GM12878 (cell line): ENCODE measurements around the gene EIF4H. TPM values are rescaled to one million over a fixed set of nuclear protein-coding genes. Genes with fewer than 3 reads are reported as not detected.
A peak's percentile ranks its signal among the peaks of the same experiment; 100 is the strongest.

Experiments used
- ATAC-seq: fragments of 200-7000 bp; cut with Tn5 transposase; 3 replicates; pipeline ENCODE4 v1.9.1; 2020; ENCODE audit warnings: mild to moderate bottlenecking, moderate library complexity
- BruUV-seq: library from RNA; stranded (reverse); fragments of 400-500 nt; replicated peaks from 2 replicates; lab custom pipeline; 2021; lab: Mats Ljungman, UMichigan
- CTCF ChIA-PET: fragments of 300-600 bp; sonication (Branson Sonifier 250); formaldehyde crosslinking; extraction: SDS; loops from one replicate; lab custom pipeline; 2021; ENCODE audit warnings: inconsistent platforms; lab: Yijun Ruan, JAX
- POLR2A ChIA-PET: fragments of 350-600 bp; formaldehyde crosslinking; extraction: SDS; loops from one replicate; lab custom pipeline; 2021; ENCODE audit warnings: inconsistent platforms; lab: Charles Lee
- RAD21 ChIA-PET: fragments of 300-600 bp; sonication (Branson Sonifier 250); formaldehyde crosslinking; loops from one replicate; lab custom pipeline; 2023; ENCODE audit warnings: antibody characterized with exemption; ENCODE audit not compliant: unreplicated experiment; lab: Charles Lee
- SMC1A ChIA-PET: fragments of 300-600 bp; sonication (Branson Sonifier 250); formaldehyde crosslinking; loops from one replicate; lab custom pipeline; 2023; ENCODE audit not compliant: unreplicated experiment, uncharacterized antibody; lab: Charles Lee
- DNase-seq: peaks from one replicate; pipeline ENCODE4 v3.0.0-alpha.2; 2011; ENCODE audit warnings: low read depth, low spot score
- FAIRE-seq: peaks from 3 replicates; lab custom pipeline; 2011; peaks lifted over from hg19 to GRCh38; lab: Jason Lieb, UNC
- H2AFZ ChIP-seq: 2 replicates; pipeline ENCODE4 v1.6.0; 2011; ENCODE audit warnings: low read depth, low read length, control low read depth; ENCODE audit not compliant: control insufficient read depth
- H3K27ac ChIP-seq: 2 replicates; pipeline ENCODE4 v1.5.1; 2011; ENCODE audit warnings: control low read depth; ENCODE audit not compliant: control insufficient read depth, insufficient read depth
- H3K27me3 ChIP-seq, 2 experiments: replicated peaks in 1 of 2; 2 replicates each; pipeline versions ENCODE4 v1.6.0 to v1.6.1; 2011; ENCODE audit warnings: low read length in 1 of 2; ENCODE audit not compliant: control insufficient read depth in 2 of 2, insufficient read depth in 2 of 2
- H3K36me3 ChIP-seq, 2 experiments: 2 replicates each; pipeline ENCODE4 v1.5.1; 2011; ENCODE audit warnings: low read length in 1 of 2; ENCODE audit not compliant: control insufficient read depth in 2 of 2, insufficient read depth in 2 of 2
- H3K4me1 ChIP-seq: 2 replicates; pipeline ENCODE4 v1.6.1; 2011; ENCODE audit warnings: mild to moderate bottlenecking, low read length, moderate library complexity, mixed read lengths; ENCODE audit not compliant: control insufficient read depth, insufficient read depth
- H3K4me2 ChIP-seq: 2 replicates; pipeline ENCODE4 v1.6.0; 2011; ENCODE audit warnings: control low read depth; ENCODE audit not compliant: control insufficient read depth, insufficient read depth
- H3K4me3 ChIP-seq: fragments of 200-600 bp; sonication (generic); 2 replicates; pipeline ENCODE4 v1.5.1; 2016
- H3K79me2 ChIP-seq: 2 replicates; pipeline ENCODE4 v1.6.0; 2011; ENCODE audit warnings: low read length; ENCODE audit not compliant: control insufficient read depth, insufficient read depth
- H3K9ac ChIP-seq: 2 replicates; pipeline ENCODE4 v1.8.0; 2011; ENCODE audit warnings: low read length, control low read depth, mixed read lengths; ENCODE audit not compliant: control insufficient read depth, insufficient read depth
- H3K9me3 ChIP-seq: replicated peaks from 3 replicates; pipeline ENCODE4 v1.5.1; 2011; ENCODE audit warnings: mild to moderate bottlenecking, low read length; ENCODE audit not compliant: control insufficient read depth, insufficient read depth
- H4K20me1 ChIP-seq: 2 replicates; pipeline ENCODE4 v1.6.0; 2011; ENCODE audit not compliant: control insufficient read depth, insufficient read depth
- BCL11A ChIP-seq: IDR thresholded peaks from 2 replicates; pipeline ENCODE4 v1.6.1; 2011; ENCODE audit warnings: low read depth, low read length
- ESRRA ChIP-seq: IDR thresholded peaks from 2 replicates; pipeline ENCODE4 v1.6.1; 2012; ENCODE audit warnings: mild to moderate bottlenecking, low read length, improper control_type of control experiment
- GATAD2B ChIP-seq: fragments of 450-650 bp; conservative IDR thresholded peaks from 2 replicates; pipeline ENCODE4 v1.6.1; 2017; ENCODE audit warnings: low read depth, mild to moderate bottlenecking, moderate library complexity
- KLF5 ChIP-seq: fragments of 450-650 bp; IDR thresholded peaks from 2 replicates; pipeline ENCODE4 v1.6.1; 2014; ENCODE audit warnings: mild to moderate bottlenecking; ENCODE audit not compliant: partially characterized antibody
- NFYB ChIP-seq: IDR thresholded peaks from 2 replicates; pipeline ENCODE4 v1.6.1; 2011; ENCODE audit warnings: low read depth, mild to moderate bottlenecking, low read length, improper control_type of control experiment, moderate library complexity; ENCODE audit not compliant: insufficient read depth
- RB1 ChIP-seq: fragments of 450-650 bp; formaldehyde crosslinking; IDR thresholded peaks from 2 replicates; pipeline ENCODE4 v1.6.1; 2017; ENCODE audit warnings: mild to moderate bottlenecking, borderline replicate concordance
- SMAD5 ChIP-seq: IDR thresholded peaks from 2 replicates; pipeline ENCODE4 v1.6.1; 2016; ENCODE audit warnings: antibody characterized with exemption, low read depth
- WGBS: methylation state at CpG from one replicate; pipeline ENCODE4 v1.1.6; 2016; ENCODE audit warnings: low lambda C conversion rate; ENCODE audit not compliant: insufficient replicate concordance, insufficient coverage; ENCODE audit errors: missing lambda C conversion rate; 5-methylcytosine and 5-hydroxymethylcytosine counted together
- in situ Hi-C: fragments of 300-500 bp; cut with MboI; formaldehyde crosslinking; loops from 9 replicates; pipeline ENCODE4 v1.14.3; 2018; ENCODE audit warnings: mixed read lengths
- intact Hi-C: fragments of 100-400 bp; cut with micrococcal nuclease; formaldehyde crosslinking; loops from one replicate; pipeline ENCODE4 v1.14.2; 2022; ENCODE audit not compliant: unreplicated experiment
- polyA plus RNA-seq, 11 experiments: library from polyadenylated mRNA; depleted of rRNA in 4 of 11; unstranded in 6 of 11; stranded (reverse) in 5 of 11; fragments of >200 nt; fragmentation: Nextera tagmentation in 4 of 11; fragmentation: Illumina TruSeq in 1 of 11; extraction: Ambion mirVana in 4 of 11; extraction: Trizol in 1 of 11; gene quantifications; 1 replicate in 1 of 11; 2 replicates in 10 of 11; pipeline versions ENCODE4 v1.2.1 to v1.2.3, GENCODE V29; 2011 to 2016; ENCODE audit warnings: inconsistent platforms in 2 of 11, missing spikeins in 2 of 11, low read depth in 1 of 11
- total RNA-seq, 4 experiments: library from RNA; depleted of rRNA in 3 of 4; stranded (reverse); fragments of >200 nt in 3 of 4; fragmentation: Illumina TruSeq in 1 of 4; extraction: Trizol in 1 of 4; gene quantifications; 2 replicates each; pipeline versions ENCODE4 v1.2.1 to v1.2.3, GENCODE V29; 2013 to 2021
- TF ChIP-seq, protein P1 (sequence below): fragments of 450-650 bp; IDR thresholded peaks from 2 replicates; pipeline ENCODE4 v1.6.1; 2017; ENCODE audit warnings: antibody characterized with exemption, mild to moderate bottlenecking, moderate library complexity

EIF4H gene
- total and polyA plus RNA-seq, 10 of the 15 experiments (the other 5 are each of a cell fraction or from before 2014, with no cell fraction given), result 9.9 to 443 (median 258) TPM

DNA sequence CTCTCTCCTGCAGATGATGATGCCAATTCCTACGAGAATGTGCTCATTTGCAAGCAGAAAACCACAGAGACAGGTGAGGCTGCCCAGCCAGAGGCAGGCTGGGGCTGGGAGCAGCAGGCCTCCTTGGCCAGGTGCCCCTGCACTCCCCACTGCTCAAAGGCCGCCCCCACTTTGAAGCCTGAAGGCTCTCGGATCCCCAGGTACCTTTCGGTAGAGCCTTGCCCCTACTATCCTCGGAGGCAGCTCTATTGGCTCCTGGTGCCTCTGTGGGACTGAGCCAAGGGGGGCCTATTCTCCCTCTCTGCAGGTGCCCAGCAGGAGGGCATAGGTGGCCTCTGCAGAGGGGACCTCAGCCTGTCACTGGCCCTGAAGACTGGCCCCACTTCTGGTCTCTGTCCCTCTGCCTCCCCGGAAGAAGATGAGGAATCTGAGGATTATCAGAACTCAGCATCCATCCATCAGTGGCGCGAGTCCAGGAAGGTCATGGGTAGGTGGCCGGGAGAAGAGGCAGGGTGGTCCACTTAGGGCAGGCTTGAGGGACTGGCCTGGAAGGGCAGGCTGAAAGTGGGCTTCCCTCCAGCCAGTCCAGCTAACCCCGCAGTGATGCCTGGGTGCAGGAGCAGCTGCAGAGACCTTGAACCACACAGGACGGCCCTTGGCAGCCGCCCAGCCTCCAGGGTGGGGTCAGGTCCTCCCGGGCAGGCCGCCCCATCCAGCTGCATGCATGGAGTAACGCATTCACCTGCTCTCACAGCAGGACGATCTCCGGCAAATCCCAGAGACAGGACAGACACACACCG, 49.8 kb downstream of the EIF4H start:
- Histone ChIP-seq H4K20me1 (no peaks in the 10 kb centered on the region), H3K4me2 (no peak overlapping the region), H3K27ac (no peak overlapping the region), H3K79me2 (peaks cover 6% of the 10 kb centered on the region), H2AFZ (no peak overlapping the region), H3K4me3 (no peak overlapping the region), H3K27me3 (no peaks in the 10 kb centered on the region), H3K4me1 (peaks cover 14% of the 10 kb centered on the region), H3K36me3 (peaks cover 30 to 39% of the 10 kb centered on the region in 2 experiments), H3K9ac (no peak overlapping the region), H3K9me3 (no peaks in the 10 kb centered on the region; the same call in 2 of the 3 replicates)
- 86% methylated on average over 18 of the region's 18 CpGs for WGBS
- FAIRE-seq (no peak), ATAC-seq (no peak), DNase-seq (no peak)
- ChIA-PET POLR2A (interaction anchor here (0.8 to 0.9 kb wide), 2 partner anchors 18 to 71 kb away, joined by 3 to 4 read pairs; no protein-coding TSS in a partner anchor), SMC1A (interaction anchor here (0.7 to 1.4 kb wide), 3 partner anchors 12 to 50 kb away, joined by 3 read pairs; no protein-coding TSS in a partner anchor), RAD21 (no interaction called here), CTCF (interaction anchor here (1.3 kb wide), 1 partner anchor 18 kb away, joined by 7 read pairs; no protein-coding TSS in a partner anchor)
- in situ Hi-C loops (no loop called here), intact Hi-C loops (no loop called here)
- no TSS peak for BruUV-seq
- no peak for TF ChIP-seq ESRRA
- TF ChIP-seq, protein P1, sequence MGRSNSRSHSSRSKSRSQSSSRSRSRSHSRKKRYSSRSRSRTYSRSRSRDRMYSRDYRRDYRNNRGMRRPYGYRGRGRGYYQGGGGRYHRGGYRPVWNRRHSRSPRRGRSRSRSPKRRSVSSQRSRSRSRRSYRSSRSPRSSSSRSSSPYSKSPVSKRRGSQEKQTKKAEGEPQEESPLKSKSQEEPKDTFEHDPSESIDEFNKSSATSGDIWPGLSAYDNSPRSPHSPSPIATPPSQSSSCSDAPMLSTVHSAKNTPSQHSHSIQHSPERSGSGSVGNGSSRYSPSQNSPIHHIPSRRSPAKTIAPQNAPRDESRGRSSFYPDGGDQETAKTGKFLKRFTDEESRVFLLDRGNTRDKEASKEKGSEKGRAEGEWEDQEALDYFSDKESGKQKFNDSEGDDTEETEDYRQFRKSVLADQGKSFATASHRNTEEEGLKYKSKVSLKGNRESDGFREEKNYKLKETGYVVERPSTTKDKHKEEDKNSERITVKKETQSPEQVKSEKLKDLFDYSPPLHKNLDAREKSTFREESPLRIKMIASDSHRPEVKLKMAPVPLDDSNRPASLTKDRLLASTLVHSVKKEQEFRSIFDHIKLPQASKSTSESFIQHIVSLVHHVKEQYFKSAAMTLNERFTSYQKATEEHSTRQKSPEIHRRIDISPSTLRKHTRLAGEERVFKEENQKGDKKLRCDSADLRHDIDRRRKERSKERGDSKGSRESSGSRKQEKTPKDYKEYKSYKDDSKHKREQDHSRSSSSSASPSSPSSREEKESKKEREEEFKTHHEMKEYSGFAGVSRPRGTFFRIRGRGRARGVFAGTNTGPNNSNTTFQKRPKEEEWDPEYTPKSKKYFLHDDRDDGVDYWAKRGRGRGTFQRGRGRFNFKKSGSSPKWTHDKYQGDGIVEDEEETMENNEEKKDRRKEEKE, result no peak
- TF ChIP-seq SMAD5, result peak; percentile 32; the same call in 1 of the 2 replicates
- no peak for TF ChIP-seq GATAD2B
- TF ChIP-seq KLF5, result no peak
- TF ChIP-seq BCL11A, result no peak
- no peak for TF ChIP-seq NFYB
- no peak for TF ChIP-seq RB1
